ENCODE data around the gene ZNF385D. TPM values are rescaled to one million over a fixed set of nuclear protein-coding genes. Genes with fewer than 3 reads are reported as not detected.

Gene ZNF385D
- total and polyA plus RNA-seq, 3 donors from 2014 or later: 21.1 to 57.0 (median 31.4) TPM

GRCh38 chr3:21738935-21739702 is 11.9 kb downstream of the ZNF385D start:
- Histone ChIP-seq H3K27me3 (no peaks in the 10 kb centered on the region), H3K27ac (no peak overlapping the region), H3K4me1 (no peaks in the 10 kb centered on the region), H3K4me3 (no peak overlapping the region), H3K36me3 (ENCODE audit: low read depth, missing control alignments) (no peaks in the 10 kb centered on the region), H3K9me3 (no peaks in the 10 kb centered on the region)
- 65 to 72% methylated on average over 15 of the region's 15 CpGs for WGBS, 2 donors
- no peak for DNase-seq
- no peak for TF ChIP-seq POLR2A (IDR thresholded peaks at IDR 0.05)
- no peak for TF ChIP-seq CTCF (IDR thresholded peaks at IDR 0.05)
- intact Hi-C loops (cut with DNase I; ENCODE audit: low total_unique reads): no loop called here

- 78 to 90% methylated on average over 1 of the region's 1 CpG for WGBS, 2 donors
- DNase-seq: no peak
- Histone ChIP-seq H3K4me3 (no peak overlapping the region), H3K4me1 (no peaks in the 10 kb centered on the region), H3K9me3 (no peaks in the 10 kb centered on the region), H3K27ac (no peak overlapping the region), H3K36me3 (ENCODE audit: low read depth, missing control alignments) (no peaks in the 10 kb centered on the region), H3K27me3 (no peaks in the 10 kb centered on the region)
- intact Hi-C loops (cut with DNase I; ENCODE audit: low total_unique reads): no loop called here
- TF ChIP-seq POLR2A (IDR thresholded peaks at IDR 0.05) (no peak), CTCF (IDR thresholded peaks at IDR 0.05) (no peak)
Observed at GRCh38 chr3:21738283-21738682, 12.7 kb downstream of the ZNF385D start.

- no peaks in the 10 kb centered on the region for H3K36me3 ChIP-seq (ENCODE audit: low read depth, missing control alignments)
- no peak overlapping the region for H3K4me3 ChIP-seq
- no peak for TF ChIP-seq CTCF (IDR thresholded peaks at IDR 0.05)
- TF ChIP-seq POLR2A (IDR thresholded peaks at IDR 0.05): no peak
- no peaks in the 10 kb centered on the region for H3K4me1 ChIP-seq
- WGBS, 2 donors: 66 to 71% methylated on average over 3 of the region's 3 CpGs
- no peak overlapping the region for H3K27ac ChIP-seq
- H3K9me3 ChIP-seq: no peaks in the 10 kb centered on the region
- H3K27me3 ChIP-seq: no peaks in the 10 kb centered on the region
- no peak for DNase-seq
- intact Hi-C loops (cut with DNase I; ENCODE audit: low total_unique reads): no loop called here
Observed at GRCh38 chr3:21734746-21735145, 16.3 kb downstream of the ZNF385D start.

GRCh38 chr3:21729888-21730459 is 21.0 kb downstream of the ZNF385D start:
- Histone ChIP-seq H3K4me1 (no peaks in the 10 kb centered on the region), H3K36me3 (ENCODE audit: low read depth, missing control alignments) (no peaks in the 10 kb centered on the region), H3K27ac (no peak overlapping the region), H3K27me3 (no peaks in the 10 kb centered on the region), H3K9me3 (no peaks in the 10 kb centered on the region), H3K4me3 (no peak overlapping the region)
- intact Hi-C loops (cut with DNase I; ENCODE audit: low total_unique reads): no loop called here
- DNase-seq: no peak
- 52 to 66% methylated on average over 6 of the region's 6 CpGs for WGBS, 2 donors
- TF ChIP-seq POLR2A (IDR thresholded peaks at IDR 0.05) (no peak), CTCF (IDR thresholded peaks at IDR 0.05) (no peak)

Data from testis (tissue), 3 donors.